HG03196 (cell line): Measurements from ENCODE around the gene AP1S3.

Source experiments
- ATAC-seq: cut with Tn5 transposase; IDR thresholded peaks from one replicate; pipeline ENCODE4 v1.9.1; 2021; ENCODE audit not compliant: unreplicated experiment

The AP1S3 gene

DNA sequence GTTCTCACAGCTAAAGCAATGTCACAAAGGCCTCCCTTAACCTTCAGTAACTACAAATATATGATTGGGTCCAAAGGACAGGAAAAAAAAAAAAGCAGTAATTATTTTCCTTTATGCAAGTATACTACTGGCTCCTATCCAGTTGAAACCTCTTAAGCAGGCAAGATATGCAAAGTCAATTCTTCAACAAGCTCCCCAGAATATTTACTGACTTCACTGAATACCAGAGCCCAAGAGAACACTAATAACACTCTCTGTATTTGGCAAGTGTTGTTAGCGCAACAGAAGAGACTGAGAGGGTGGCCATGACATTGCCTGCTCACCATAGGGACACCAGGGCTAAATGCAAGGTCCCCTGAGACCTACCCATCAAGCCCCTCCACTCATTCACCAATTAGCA lies 74.5 kb downstream of the AP1S3 start:
- no peak for ATAC-seq

- peak; percentile 74 for ATAC-seq
These were observed 75.6 kb downstream of the AP1S3 start for GRCh38 chr2:223761746-223762145.

DNA sequence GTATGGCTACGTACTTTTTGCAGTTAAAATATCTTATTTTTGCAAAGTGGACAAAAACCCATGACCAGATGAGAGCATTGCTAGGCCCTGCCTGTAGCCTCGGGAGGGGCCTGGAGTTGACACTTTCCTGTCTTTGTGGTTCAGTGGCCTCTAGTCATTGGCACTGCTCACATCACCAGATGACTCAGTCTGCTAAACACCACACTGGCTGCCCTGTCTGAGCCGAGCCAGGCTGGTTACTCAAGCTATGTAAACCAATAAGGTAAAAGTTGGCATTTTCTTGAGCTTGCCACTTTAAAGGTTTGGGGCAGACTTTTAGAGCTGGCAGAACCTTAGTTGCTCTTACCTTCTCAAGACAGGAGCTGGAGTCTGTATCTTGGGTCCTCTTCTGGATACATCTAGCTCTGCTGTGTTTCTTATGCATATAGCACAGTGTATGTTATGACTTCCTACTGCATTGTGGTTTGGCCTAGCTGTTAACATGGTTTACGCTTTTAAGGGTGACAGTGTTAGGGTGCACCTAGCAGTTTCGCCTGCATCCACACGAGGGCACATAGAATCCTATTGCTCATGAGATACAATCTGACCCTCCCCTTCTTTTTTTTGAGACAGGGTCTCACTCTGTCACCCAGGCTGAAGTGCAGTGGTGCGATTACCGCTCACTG lies 76.4 kb downstream of the AP1S3 start:
- peak; percentile 87 for ATAC-seq

DNA sequence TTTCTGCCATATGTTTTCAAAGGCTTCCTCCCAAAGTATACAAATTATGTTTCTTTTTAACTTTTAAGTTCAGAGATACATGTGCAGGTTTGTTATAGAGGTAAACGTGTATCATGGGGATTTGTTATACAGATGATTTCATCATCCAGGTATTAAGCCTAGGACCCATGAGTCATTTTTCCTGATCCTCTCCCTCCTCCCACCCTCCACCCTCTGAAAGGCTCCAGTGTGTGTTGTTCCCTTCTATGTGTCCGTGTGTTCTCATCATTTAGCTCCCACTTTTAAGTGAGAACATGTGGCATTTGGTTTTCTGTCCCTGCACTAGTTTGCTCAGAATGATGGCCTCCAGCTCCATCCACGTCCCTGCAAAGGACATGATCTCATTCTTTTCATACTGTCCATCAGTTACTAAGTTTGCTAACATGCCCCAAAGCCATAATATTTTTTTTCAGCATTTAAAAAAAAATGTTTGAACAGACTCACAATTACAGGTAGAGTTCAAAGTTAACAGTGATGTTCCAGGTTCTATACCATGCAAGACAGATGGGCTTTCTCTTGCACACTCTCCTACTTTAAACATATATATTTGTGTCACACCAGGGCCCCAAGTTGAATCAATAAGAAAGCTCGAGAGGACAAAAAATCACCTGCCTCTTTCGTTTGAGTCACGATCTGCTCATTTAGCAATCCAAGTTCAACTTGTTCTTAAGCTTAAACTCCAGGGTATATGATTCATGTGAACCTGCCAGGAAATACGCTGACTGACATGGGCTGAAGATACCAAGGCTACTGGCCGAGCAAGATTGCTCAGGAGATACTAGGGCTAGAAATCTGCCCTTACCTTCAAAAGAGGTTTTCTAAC lies 77.6 kb downstream of the AP1S3 start:
- no peak for ATAC-seq

DNA sequence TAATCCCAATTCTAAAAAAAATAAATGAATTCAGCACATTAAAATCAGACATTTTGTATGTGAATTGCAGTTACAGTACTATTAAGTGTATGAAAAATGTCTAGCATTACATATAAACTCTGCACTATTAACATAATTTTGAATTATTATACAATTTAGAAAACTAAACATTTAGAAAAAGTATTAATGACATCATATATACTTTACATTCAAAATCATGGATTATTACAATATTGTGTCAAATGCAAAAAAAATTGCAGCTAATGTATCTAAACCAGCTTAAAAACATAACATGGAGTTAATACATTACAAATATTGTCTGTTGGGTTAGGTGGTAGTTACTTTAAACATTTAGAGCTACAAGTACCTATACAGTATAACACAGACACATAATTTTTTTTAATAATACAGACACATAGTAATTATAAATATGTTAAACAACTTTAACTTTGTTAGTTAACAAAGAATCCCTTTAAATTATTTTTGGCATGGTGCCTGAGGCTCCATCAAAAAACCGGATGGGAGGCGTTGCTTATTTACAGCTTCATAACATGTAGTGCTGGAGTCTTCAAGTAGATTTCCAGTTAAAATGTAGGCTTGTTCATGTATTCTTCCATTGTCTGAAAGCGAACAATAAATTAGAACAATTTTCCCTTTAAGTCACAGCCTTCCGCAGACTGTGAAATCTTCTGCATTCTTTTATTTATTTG lies 79.1 kb downstream of the AP1S3 start:
- no peak for ATAC-seq

GRCh38 chr2:223753940-223754339 lies 83.4 kb downstream of the AP1S3 start:
- no peak for ATAC-seq

GRCh38 chr2:223751012-223751411 lies 86.4 kb downstream of the AP1S3 start:
- ATAC-seq: no peak

GRCh38 chr2:223747392-223748042 lies 89.9 kb downstream of the AP1S3 start:
- ATAC-seq: no peak

DNA sequence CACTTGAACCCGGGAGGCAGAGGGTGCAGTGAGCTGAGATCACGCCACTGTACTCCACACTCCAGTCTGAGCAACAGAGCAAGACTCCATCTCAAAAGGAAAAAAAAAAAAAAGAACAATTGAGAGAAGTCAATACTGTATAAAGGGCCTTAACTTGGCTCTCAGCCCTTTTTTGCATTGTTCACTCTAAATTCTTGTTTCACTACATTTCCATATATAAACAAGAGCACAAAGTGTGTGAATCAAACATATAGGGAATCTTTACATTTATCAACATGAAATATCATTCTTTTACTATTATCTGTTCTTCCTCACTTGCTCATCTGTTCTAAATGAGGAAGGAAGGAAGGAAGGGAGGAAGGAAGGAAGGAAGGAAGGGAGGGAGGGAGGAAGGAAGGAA lies 90.8 kb downstream of the AP1S3 start:
- ATAC-seq: no peak

GRCh38 chr2:223744580-223744979 lies 92.8 kb downstream of the AP1S3 start:
- ATAC-seq: no peak

- no peak for ATAC-seq
These were observed 96.7 kb downstream of the AP1S3 start for GRCh38 chr2:223740679-223741078.

- no peak for ATAC-seq
These were observed 100.2 kb downstream of the AP1S3 start for GRCh38 chr2:223737207-223737606.

DNA sequence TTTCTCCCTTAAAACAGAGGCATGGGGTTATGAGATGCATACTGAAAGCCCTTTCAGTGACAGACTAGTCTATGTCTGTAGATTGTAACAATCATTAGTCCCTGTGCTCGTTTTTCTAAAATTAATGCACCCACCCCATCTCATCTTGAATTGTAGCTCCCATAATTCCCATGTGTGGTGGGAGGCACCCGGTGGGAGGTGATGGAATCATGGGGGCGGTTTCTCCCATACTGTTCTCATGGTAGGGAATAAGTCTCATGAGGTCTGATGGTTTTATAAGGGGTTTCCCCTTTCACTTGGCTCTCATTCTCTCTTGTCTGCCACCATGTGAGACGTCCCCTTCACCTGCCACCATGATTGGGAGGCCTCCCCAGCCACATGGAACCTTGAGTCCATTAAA lies 100.9 kb downstream of the AP1S3 start:
- no peak for ATAC-seq

DNA sequence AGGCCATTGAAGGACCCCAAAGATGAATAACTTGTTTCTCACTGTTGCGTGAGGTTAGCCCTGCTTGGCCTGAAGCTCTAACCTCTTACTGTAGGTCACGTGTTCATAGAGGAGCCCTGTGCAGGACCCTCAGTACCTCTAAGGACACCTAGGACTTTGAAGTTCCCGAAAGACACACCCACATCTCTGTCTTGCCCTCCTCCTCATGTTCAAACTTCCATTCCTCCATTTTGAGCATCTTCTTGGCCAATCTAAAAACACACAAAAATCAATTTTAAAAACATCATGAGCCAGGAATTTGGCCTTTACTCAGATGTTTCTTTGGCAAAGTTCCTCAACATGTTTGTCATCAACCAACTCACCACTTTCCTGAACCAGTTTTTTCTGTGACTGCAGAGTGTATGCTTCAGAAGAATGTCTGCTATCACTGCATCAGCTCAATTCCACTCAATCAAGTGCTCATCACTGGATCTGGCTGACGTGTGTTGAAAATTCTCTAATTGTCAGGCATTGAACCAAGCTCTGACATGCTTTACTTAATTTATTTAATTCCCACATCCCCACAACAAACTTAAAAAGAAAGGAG lies 101.6 kb downstream of the AP1S3 start:
- ATAC-seq: no peak

- no peak for ATAC-seq
These were observed 102.2 kb downstream of the AP1S3 start for GRCh38 chr2:223735035-223735640.

DNA sequence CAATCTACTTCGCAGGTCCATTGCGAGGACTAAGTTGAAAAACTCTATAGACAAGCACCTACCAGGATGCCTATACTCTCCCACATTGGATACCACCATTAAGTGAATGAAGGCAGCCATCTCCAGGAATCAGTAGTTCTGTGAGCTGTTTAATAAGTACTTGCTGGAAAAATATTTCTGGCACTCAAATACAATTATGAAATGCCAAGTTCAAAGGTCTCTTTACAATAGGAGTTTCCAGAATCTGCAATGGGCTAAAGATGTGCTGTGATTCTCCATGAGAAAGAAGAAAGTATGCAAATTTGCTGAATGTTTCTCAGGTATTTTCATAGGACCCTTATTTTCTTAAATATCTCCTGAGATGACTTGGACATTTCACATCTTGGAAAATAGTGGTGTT lies 103.0 kb downstream of the AP1S3 start:
- ATAC-seq: no peak

DNA sequence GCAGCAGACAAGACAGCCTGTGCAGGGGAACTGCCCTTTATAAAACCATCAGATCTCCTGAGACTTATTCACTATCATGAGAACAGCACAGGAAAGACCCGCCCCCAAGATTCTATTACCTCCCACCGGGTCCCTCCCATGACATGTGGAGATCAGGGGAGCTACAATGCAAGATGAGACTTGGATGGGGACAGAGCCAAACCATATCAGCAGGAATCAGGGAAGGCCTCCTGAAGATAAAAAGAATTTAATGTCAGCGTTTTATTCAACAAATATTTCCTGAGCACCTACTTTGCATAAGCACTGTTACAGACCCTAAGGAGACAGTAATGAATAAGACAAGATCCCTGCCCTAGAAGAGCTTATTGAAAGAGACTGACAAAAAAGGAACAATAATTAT lies 105.0 kb downstream of the AP1S3 start:
- ATAC-seq: no peak

- no peak for ATAC-seq
These were observed 105.9 kb downstream of the AP1S3 start for GRCh38 chr2:223731503-223731902.

- no peak for ATAC-seq
These were observed 107.6 kb downstream of the AP1S3 start for GRCh38 chr2:223729781-223730180.

DNA sequence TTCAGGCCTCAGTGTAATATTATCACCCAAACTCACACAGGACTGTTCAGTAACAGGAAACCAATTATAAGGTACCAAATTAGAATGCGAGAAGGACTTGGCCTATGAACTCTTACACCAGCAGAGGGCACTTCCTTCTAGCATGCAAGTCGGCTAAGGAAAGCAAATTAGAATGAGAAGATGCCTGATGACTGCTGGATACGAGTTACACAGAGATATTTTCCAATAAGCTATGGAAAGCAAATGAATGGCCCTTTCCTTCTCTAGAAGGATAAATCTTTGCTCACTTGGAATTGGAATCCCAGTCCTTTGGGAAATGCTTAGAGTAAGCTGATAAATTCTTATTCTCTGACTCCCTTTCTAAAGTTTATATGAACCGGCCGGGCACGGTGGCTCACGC lies 109.8 kb downstream of the AP1S3 start:
- ATAC-seq: peak; percentile 78
